ENCODE data around the gene ZWILCH.

- TF ChIP-seq CTCF (IDR thresholded peaks at IDR 0.05) (no peak), POLR2A (IDR thresholded peaks at IDR 0.05) (no peak), POLR2AphosphoS5 (IDR thresholded peaks at IDR 0.05) (no peak)
Observed at GRCh38 chr15:66586155-66586976, 81.2 kb downstream of the ZWILCH start.

All from prostate gland (tissue), 2 donors.